ENCODE results near the gene ATP6V1B1.

The ATP6V1B1 gene

GRCh38 chr2:70944111-70944690, 8.5 kb downstream of the ATP6V1B1 start:
- DNase-seq (ENCODE audit: low spot score) = no peak

GRCh38 chr2:70946832-70947442, 11.2 kb downstream of the ATP6V1B1 start:
- DNase-seq (ENCODE audit: low spot score) = peak; percentile 37

GRCh38 chr2:70947556-70948184, 12.0 kb downstream of the ATP6V1B1 start:
- no peak for DNase-seq (ENCODE audit: low spot score)

GRCh38 chr2:70948337-70949003, 12.8 kb downstream of the ATP6V1B1 start:
- DNase-seq (ENCODE audit: low spot score) = peak; percentile 82

GRCh38 chr2:70949086-70949485, 13.4 kb downstream of the ATP6V1B1 start:
- no peak for DNase-seq (ENCODE audit: low spot score)

GRCh38 chr2:70954886-70955285, 19.2 kb downstream of the ATP6V1B1 start:
- DNase-seq (ENCODE audit: low spot score) = no peak

GRCh38 chr2:70956141-70956540, 20.4 kb downstream of the ATP6V1B1 start:
- DNase-seq (ENCODE audit: low spot score) = no peak

GRCh38 chr2:70957798-70958197, 22.1 kb downstream of the ATP6V1B1 start:
- no peak for DNase-seq (ENCODE audit: low spot score)

- DNase-seq (ENCODE audit: low spot score) = no peak
Measured at GRCh38 chr2:70958759-70959158, 23.1 kb downstream of the ATP6V1B1 start.

- no peak for DNase-seq (ENCODE audit: low spot score)
Measured at GRCh38 chr2:70959271-70959761, 23.6 kb downstream of the ATP6V1B1 start.

- DNase-seq (ENCODE audit: low spot score) = no peak
Measured at GRCh38 chr2:70959851-70960832, 24.4 kb downstream of the ATP6V1B1 start.

- DNase-seq (ENCODE audit: low spot score) = no peak
Measured at GRCh38 chr2:70960833-70961647, 25.3 kb downstream of the ATP6V1B1 start.

- DNase-seq (ENCODE audit: low spot score) = no peak
Measured at GRCh38 chr2:70961648-70961994, 25.9 kb downstream of the ATP6V1B1 start.

GRCh38 chr2:70962211-70962884, 26.6 kb downstream of the ATP6V1B1 start:
- DNase-seq (ENCODE audit: low spot score) = no peak

- DNase-seq (ENCODE audit: low spot score) = no peak
Measured at GRCh38 chr2:70962885-70963878, 27.5 kb downstream of the ATP6V1B1 start.

- DNase-seq (ENCODE audit: low spot score) = no peak
Measured at GRCh38 chr2:70964133-70964532, 28.4 kb downstream of the ATP6V1B1 start.

- DNase-seq (ENCODE audit: low spot score) = peak; percentile 78
Measured at GRCh38 chr2:70964596-70965386, 29.1 kb downstream of the ATP6V1B1 start.

- no peak for DNase-seq (ENCODE audit: low spot score)
Measured at GRCh38 chr2:70965506-70965905, 29.8 kb downstream of the ATP6V1B1 start.
